Spinal cord (tissue), 10 donors: Measurements from ENCODE around the gene RSPO1. TPM values are rescaled to one million over a fixed set of nuclear protein-coding genes. Genes with fewer than 3 reads are reported as not detected.
"Not testable (repeated sequence)": the region's sequence is repeated elsewhere in the genome, so short reads cannot be mapped to it uniquely, and the experiment has no call there.

Experiments
- DNase-seq, 6 donors: peaks; one replicate each; pipeline versions ENCODE4 v3.0.0 to v3.0.0-alpha.2; 2013 to 2015; ENCODE audit warnings: low spot score in 6 of 6, low read depth in 4 of 6
- H3K27ac ChIP-seq: one replicate; pipeline ENCODE4 v1.5.1; 2013; ENCODE audit warnings: low read depth, low read length, control low read depth
- H3K27me3 ChIP-seq: one replicate; pipeline ENCODE4 v1.6.1; 2013; ENCODE audit warnings: low read length; ENCODE audit not compliant: control insufficient read depth, insufficient read depth
- H3K36me3 ChIP-seq: one replicate; pipeline ENCODE4 v1.6.1; 2013; ENCODE audit warnings: low read length; ENCODE audit not compliant: control insufficient read depth, insufficient read depth
- H3K4me1 ChIP-seq: one replicate; pipeline ENCODE4 v1.6.1; 2013; ENCODE audit warnings: low read length; ENCODE audit not compliant: control insufficient read depth, insufficient read depth
- H3K4me3 ChIP-seq: one replicate; pipeline ENCODE4 v1.5.1; 2013; ENCODE audit warnings: low read depth, low read length, control low read depth
- H3K9me3 ChIP-seq: one replicate; pipeline ENCODE4 v1.6.1; 2013; ENCODE audit warnings: low read length; ENCODE audit not compliant: control insufficient read depth, insufficient read depth
- WGBS: methylation state at CpG from one replicate; pipeline ENCODE4 v1.1.5; 2013; ENCODE audit warnings: missing lambda C conversion rate; ENCODE audit not compliant: insufficient coverage; 5-methylcytosine and 5-hydroxymethylcytosine counted together
- long read RNA-seq, 4 donors: transcript quantifications; one replicate each; lab custom pipeline, GENCODE V29; 2026
- polyA plus RNA-seq, 2 donors: library from polyadenylated mRNA; unstranded; fragments of 120-200 nt; gene quantifications; one replicate each; pipeline ENCODE4 v1.2.1, GENCODE V29; 2013; ENCODE audit not compliant: insufficient read length in 2 of 2
- total RNA-seq, 2 donors: library from RNA; depleted of rRNA in 1 of 2; stranded (reverse); fragments of 120-200 nt in 1 of 2; fragments of >200 nt in 1 of 2; gene quantifications; one replicate each; pipeline versions ENCODE4 v1.2.3 to v1.2.4, GENCODE V29; 2013 to 2014
- donor health status: healthy.

The RSPO1 gene
- total RNA-seq (under 1 TPM in 1 of 2 donors, not detected in 1; 0.06 TPM), polyA plus RNA-seq (under 1 TPM; 0.27 to 0.29 TPM)
- long read RNA-seq, donor 1: 0 reads
- long read RNA-seq, donor 2: 0 reads
- long read RNA-seq, donor 3: 0 reads
- long read RNA-seq, donor 4: 0 reads

GRCh38 chr1:37634244-37634991 is at the start of gene RSPO1:
RSPO1 (minus strand) TSS chr1:37634892; CDS start chr1:37629661, 5,231 bp downstream.
- DNase-seq: peak in 2 of 6 donors; percentile 13 to 35
- H3K27me3 ChIP-seq: peaks cover 93% of the 10 kb centered on the region
- H3K9me3 ChIP-seq: no peaks in the 10 kb centered on the region
- H3K27ac ChIP-seq: no peak within 1 kb of the TSS
- no peaks in the 10 kb centered on the region for H3K36me3 ChIP-seq
- 0% methylated on average over 59 of the region's 72 CpGs for WGBS
- H3K4me3 ChIP-seq: no peak within 1 kb of the TSS
- peaks cover 10% of the 10 kb centered on the region for H3K4me1 ChIP-seq

- DNase-seq, H3K27ac ChIP-seq, H3K4me1 ChIP-seq, H3K27me3 ChIP-seq, H3K4me3 ChIP-seq, H3K9me3 ChIP-seq: not testable (repeated sequence)
- 100% methylated on average over 5 of the region's 9 CpGs for WGBS
- H3K36me3 ChIP-seq: peaks cover 48% of the 10 kb centered on the region
These were observed 49.5 kb upstream of the RSPO1 start for GRCh38 chr1:37684182-37684581.

GRCh38 chr1:37682334-37682987 is 47.8 kb upstream of the RSPO1 start:
- no peaks in the 10 kb centered on the region for H3K9me3 ChIP-seq
- no peaks in the 10 kb centered on the region for H3K27me3 ChIP-seq
- no peak overlapping the region for H3K27ac ChIP-seq
- H3K4me1 ChIP-seq: no peaks in the 10 kb centered on the region
- peaks cover 40% of the 10 kb centered on the region for H3K36me3 ChIP-seq
- peak in 5 of 6 donors; percentile 51 to 91 (median 71) for DNase-seq
- 64% methylated on average over 5 of the region's 5 CpGs for WGBS
- H3K4me3 ChIP-seq: no peak overlapping the region

- no peak overlapping the region for H3K27ac ChIP-seq
These were observed 46.2 kb upstream of the RSPO1 start for GRCh38 chr1:37680933-37681332.

GRCh38 chr1:37677808-37678207 is 43.1 kb upstream of the RSPO1 start:
- H3K27ac ChIP-seq: no peak overlapping the region
- H3K9me3 ChIP-seq: no peaks in the 10 kb centered on the region
- H3K4me1 ChIP-seq: peaks cover 11% of the 10 kb centered on the region
- no peak for DNase-seq
- H3K36me3 ChIP-seq: peaks cover 3% of the 10 kb centered on the region
- no peaks in the 10 kb centered on the region for H3K27me3 ChIP-seq
- WGBS: 83% methylated on average over 3 of the region's 5 CpGs
- H3K4me3 ChIP-seq: no peak overlapping the region

More at GRCh38 chr1:37680933-37681332, 46.2 kb upstream of the RSPO1 start:
- no peaks in the 10 kb centered on the region for H3K27me3 ChIP-seq
- peaks cover 27% of the 10 kb centered on the region for H3K36me3 ChIP-seq
- H3K9me3 ChIP-seq: no peaks in the 10 kb centered on the region
- peaks cover 6% of the 10 kb centered on the region for H3K4me1 ChIP-seq
- 94% methylated on average over 2 of the region's 3 CpGs for WGBS
- no peak overlapping the region for H3K4me3 ChIP-seq
- DNase-seq: no peak

- WGBS: no CpG with 5 or more reads among the region's 4 CpGs
- no peak for DNase-seq
- Histone ChIP-seq H3K27me3 (no peaks in the 10 kb centered on the region), H3K27ac (no peak overlapping the region), H3K36me3 (no peaks in the 10 kb centered on the region), H3K9me3 (no peaks in the 10 kb centered on the region), H3K4me3 (no peak overlapping the region), H3K4me1 (peaks cover 11% of the 10 kb centered on the region)
These were observed 42.4 kb upstream of the RSPO1 start for GRCh38 chr1:37677143-37677439.

GRCh38 chr1:37676281-37677142 is 41.8 kb upstream of the RSPO1 start:
- H3K27ac ChIP-seq: no peak overlapping the region
- H3K9me3 ChIP-seq: no peaks in the 10 kb centered on the region
- H3K27me3 ChIP-seq: no peaks in the 10 kb centered on the region
- DNase-seq: peak in 2 of 6 donors; percentile 45 to 86
- 38% methylated on average over 10 of the region's 14 CpGs for WGBS
- H3K36me3 ChIP-seq: no peaks in the 10 kb centered on the region
- H3K4me3 ChIP-seq: no peak overlapping the region
- peaks cover 11% of the 10 kb centered on the region for H3K4me1 ChIP-seq

- Histone ChIP-seq H3K4me3 (no peak overlapping the region), H3K4me1 (peaks cover 11% of the 10 kb centered on the region), H3K27me3 (peaks cover 2% of the 10 kb centered on the region), H3K27ac (no peak overlapping the region), H3K9me3 (no peaks in the 10 kb centered on the region), H3K36me3 (no peaks in the 10 kb centered on the region)
- 63% methylated on average over 10 of the region's 10 CpGs for WGBS
- DNase-seq: no peak
These were observed 39.2 kb upstream of the RSPO1 start for GRCh38 chr1:37673920-37674319.

GRCh38 chr1:37672136-37672870 is 37.6 kb upstream of the RSPO1 start:
- H3K27ac ChIP-seq: no peak overlapping the region
- no peaks in the 10 kb centered on the region for H3K9me3 ChIP-seq
- H3K27me3 ChIP-seq: peaks cover 8% of the 10 kb centered on the region
- DNase-seq: no peak
- H3K36me3 ChIP-seq: no peaks in the 10 kb centered on the region
- H3K4me3 ChIP-seq: no peak overlapping the region
- peaks cover 14% of the 10 kb centered on the region for H3K4me1 ChIP-seq
- 52% methylated on average over 9 of the region's 9 CpGs for WGBS
